ENCODE data around the gene EN2. TPM values are rescaled to one million over a fixed set of nuclear protein-coding genes. Genes with fewer than 3 reads are reported as not detected.

EN2 gene
- total RNA-seq, 1 donor: not detected

DNA sequence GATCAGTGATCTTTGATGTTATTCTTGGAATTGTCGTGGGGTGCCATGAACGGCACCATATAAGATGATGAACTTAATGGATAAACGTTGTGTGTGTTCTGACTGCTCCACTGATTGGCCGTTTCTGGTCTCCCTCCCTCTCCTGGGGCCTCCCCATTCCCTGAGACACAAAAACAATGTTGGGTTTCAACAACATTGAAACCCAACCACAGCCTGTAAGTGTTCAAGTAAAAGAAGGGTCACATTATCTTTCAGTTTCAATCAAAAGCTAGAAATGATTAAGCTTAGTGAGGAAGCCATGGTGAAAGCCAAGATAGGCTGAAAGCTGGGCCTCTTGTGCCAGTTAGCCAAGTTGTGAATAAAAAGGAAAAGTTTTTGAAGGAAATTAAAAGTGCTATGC is 19.5 kb downstream of the EN2 start:
- peaks cover 67% of the 10 kb centered on the region for H3K27me3 ChIP-seq (ENCODE audit: insufficient read depth, low read length)
- H3K9me3 ChIP-seq (ENCODE audit: low read depth, low read length): no peaks in the 10 kb centered on the region

DNA sequence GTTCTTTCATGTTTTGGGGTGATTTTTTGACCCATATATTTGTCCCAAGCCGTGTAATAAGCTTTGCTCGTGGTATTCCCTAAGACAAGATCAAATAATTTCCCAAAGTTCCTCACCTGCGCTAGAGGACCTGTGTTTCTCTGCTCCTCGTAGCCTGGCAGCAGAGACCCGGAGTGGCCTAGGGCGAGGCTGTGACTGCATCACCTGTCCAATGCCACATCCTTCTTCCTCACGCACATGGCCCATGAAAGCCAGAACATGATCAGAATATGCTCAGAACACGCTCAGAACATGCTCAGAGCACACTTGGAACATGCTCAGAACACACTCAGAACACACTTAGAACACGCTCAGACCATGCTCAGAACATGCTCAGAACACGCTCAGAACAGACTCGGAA is 23.8 kb downstream of the EN2 start:
- Histone ChIP-seq H3K27me3 (ENCODE audit: insufficient read depth, low read length) (peaks cover 38% of the 10 kb centered on the region), H3K4me1 (ENCODE audit: insufficient read depth, low read length) (no peaks in the 10 kb centered on the region), H3K9me3 (ENCODE audit: low read depth, low read length) (no peaks in the 10 kb centered on the region), H3K4me3 (ENCODE audit: low read length) (no peak overlapping the region)

More for the DNA sequence above, 19.5 kb downstream of the EN2 start:
- Histone ChIP-seq H3K4me3 (ENCODE audit: low read length) (no peak overlapping the region), H3K4me1 (ENCODE audit: insufficient read depth, low read length) (no peaks in the 10 kb centered on the region)

DNA sequence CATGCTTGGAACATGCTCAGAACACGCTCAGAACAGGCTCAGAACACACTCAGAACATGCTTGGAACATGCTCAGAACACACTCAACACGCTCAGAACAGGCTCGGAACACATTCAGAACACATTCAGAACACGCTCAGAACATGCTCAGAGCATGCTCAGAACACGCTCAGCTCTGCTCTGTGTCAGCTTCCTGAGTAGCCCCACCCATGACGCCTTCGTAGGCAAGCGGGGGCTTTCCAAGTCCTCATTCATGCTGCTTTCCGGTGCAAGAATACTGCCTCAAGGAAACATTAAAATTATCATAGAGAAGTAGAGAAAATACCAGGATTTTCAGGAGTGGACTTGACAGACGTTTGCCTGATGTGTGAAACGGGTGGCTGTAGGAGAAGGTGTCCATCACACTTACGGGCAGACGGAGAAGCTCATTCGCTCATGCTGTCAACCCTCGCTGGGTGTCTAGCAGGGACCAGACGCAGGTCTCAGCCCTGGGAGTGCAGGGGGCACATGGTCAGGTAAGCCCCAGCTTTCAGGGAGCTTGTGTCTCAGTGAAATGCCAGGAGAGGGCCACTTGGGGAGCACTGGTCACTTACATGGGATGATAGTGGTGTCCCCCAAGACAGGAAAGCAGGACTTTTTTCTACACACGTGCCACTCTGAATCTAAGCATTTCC is 24.7 kb downstream of the EN2 start:
- no peaks in the 10 kb centered on the region for H3K4me1 ChIP-seq (ENCODE audit: insufficient read depth, low read length)
- H3K4me3 ChIP-seq (ENCODE audit: low read length): no peak overlapping the region
- H3K27me3 ChIP-seq (ENCODE audit: insufficient read depth, low read length): peaks cover 35% of the 10 kb centered on the region
- no peaks in the 10 kb centered on the region for H3K9me3 ChIP-seq (ENCODE audit: low read depth, low read length)

DNA sequence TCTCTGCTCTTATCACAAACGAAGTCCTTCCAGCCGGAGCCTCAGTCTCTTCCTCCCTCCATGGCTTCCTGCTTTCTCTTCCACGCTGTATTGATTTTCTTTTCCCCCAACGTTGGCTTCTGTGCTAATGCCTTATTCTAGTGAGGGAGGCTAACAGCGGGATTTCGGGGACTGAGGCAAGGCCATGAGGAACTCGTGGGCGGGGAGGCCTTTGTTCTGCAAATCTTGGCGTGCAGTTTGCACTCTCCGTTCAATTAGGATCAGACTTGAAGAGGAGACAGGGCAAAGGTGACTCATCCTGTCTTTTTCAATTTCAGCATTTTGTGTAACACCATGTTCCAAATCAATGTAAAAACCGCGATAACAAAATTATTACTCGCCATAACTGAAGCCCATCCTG is 25.3 kb downstream of the EN2 start:
- Histone ChIP-seq H3K9me3 (ENCODE audit: low read depth, low read length) (no peaks in the 10 kb centered on the region), H3K4me3 (ENCODE audit: low read length) (no peak overlapping the region), H3K4me1 (ENCODE audit: insufficient read depth, low read length) (no peaks in the 10 kb centered on the region), H3K27me3 (ENCODE audit: insufficient read depth, low read length) (peaks cover 30% of the 10 kb centered on the region)

DNA sequence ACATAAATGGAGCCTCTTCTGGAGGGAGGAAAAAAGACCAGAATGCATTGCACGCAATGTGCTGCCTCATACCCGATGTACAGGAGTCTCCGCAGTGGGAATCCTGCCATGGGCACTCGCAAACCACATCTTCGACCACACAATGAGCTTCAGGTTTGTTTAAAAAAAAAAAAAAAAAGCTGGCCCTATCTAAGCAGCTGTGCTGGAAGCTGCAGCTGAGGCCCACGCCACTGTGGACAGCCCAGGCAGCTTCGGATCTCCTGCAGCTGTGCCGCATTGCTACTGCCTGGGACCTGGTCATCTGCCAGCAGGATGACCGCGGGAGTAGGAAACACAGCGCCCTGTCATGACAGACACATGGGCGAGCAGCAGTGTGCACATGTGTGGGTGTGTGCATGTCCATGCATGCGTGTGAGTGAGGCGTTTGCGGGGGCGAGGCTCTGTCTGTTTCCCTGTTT is 26.0 kb downstream of the EN2 start:
- Histone ChIP-seq H3K4me1 (ENCODE audit: insufficient read depth, low read length) (no peaks in the 10 kb centered on the region), H3K9me3 (ENCODE audit: low read depth, low read length) (no peaks in the 10 kb centered on the region), H3K4me3 (ENCODE audit: low read length) (no peak overlapping the region), H3K27me3 (ENCODE audit: insufficient read depth, low read length) (peaks cover 23% of the 10 kb centered on the region)

DNA sequence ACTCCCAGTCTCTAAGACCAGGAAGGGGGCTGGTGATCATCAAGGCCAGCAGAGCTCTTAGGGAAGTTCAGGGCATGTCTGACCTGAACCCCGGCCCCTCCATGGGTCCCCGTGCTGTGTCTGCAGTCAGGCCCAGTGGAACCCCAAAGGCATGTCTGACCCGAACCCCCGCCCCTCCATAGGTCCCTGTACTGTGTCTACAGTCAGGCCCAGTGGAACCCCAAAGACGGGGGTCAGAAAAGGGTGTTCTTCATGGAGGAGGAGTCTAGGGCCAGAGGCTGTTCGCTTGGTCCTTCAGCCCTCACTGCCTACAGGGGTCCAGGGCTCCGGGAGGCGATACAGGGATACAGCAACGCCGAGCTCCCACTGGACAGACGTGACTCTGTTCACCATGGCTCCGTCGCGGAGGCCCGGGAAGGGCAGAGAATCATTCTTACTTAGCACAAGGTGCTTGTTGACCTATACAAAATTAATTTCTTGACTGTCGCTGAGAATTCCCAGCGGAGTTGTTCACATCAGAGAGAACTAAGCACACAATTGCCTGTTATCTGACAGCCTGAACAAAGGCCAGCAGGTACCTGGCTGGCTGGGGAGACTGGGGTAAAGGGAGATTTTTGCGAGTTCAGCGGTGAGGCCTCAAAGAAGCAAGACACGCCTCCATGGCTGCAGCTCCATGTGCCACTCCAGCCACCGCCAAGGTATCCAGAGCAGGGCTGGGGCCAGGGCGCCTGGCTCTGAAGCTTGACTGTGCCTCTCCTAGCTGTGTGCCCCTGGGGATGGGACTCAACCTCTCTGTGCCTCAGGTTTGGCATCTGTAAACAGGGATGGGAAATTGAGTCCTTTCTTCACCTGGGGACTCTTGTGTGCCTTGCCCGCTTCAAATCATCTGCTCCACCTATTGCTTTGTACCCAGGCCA is 26.8 kb downstream of the EN2 start:
- no peak overlapping the region for H3K4me3 ChIP-seq (ENCODE audit: low read length)

DNA sequence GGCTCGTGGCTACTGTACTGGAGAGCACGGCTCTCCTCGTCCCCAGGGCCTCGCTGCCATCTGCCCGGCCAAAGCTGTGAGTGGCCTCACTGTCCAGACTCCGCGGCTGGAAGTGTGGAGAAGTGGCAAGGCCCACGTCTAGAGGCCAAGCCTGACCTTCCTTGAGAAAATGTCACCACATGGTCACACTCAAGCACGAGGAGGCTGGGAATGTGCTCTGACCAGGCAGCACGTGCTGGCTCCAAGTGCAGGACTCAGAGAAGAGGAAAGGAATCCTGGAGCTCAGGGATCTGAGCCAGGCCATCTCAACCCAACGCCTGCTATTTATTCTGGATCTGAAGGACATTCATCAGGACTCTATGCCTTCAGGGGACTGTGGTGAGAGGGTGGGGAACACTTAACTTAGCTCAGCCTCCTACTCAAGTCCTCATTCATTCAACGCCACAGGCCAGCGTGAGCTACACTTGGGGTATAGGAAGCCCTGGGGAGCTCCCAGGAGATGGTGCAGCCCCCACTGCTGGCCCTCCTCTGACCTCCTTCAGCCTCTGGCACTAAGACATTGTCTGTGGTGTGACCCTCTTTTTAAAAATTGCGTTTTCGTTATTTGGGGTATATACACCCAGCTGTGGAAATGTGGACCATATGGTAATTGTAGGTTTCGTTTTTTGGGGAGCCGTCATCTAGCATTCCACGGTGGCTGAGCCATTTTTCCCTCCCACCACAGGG is 29.0 kb downstream of the EN2 start:
- Histone ChIP-seq H3K9me3 (ENCODE audit: low read depth, low read length) (no peaks in the 10 kb centered on the region), H3K4me3 (ENCODE audit: low read length) (no peak overlapping the region), H3K4me1 (ENCODE audit: insufficient read depth, low read length) (peaks cover 20% of the 10 kb centered on the region), H3K27me3 (ENCODE audit: insufficient read depth, low read length) (peaks cover 19% of the 10 kb centered on the region)

More for the DNA sequence above, 26.8 kb downstream of the EN2 start:
- no peaks in the 10 kb centered on the region for H3K9me3 ChIP-seq (ENCODE audit: low read depth, low read length)
- peaks cover 21% of the 10 kb centered on the region for H3K27me3 ChIP-seq (ENCODE audit: insufficient read depth, low read length)
- H3K4me1 ChIP-seq (ENCODE audit: insufficient read depth, low read length): no peaks in the 10 kb centered on the region

DNA sequence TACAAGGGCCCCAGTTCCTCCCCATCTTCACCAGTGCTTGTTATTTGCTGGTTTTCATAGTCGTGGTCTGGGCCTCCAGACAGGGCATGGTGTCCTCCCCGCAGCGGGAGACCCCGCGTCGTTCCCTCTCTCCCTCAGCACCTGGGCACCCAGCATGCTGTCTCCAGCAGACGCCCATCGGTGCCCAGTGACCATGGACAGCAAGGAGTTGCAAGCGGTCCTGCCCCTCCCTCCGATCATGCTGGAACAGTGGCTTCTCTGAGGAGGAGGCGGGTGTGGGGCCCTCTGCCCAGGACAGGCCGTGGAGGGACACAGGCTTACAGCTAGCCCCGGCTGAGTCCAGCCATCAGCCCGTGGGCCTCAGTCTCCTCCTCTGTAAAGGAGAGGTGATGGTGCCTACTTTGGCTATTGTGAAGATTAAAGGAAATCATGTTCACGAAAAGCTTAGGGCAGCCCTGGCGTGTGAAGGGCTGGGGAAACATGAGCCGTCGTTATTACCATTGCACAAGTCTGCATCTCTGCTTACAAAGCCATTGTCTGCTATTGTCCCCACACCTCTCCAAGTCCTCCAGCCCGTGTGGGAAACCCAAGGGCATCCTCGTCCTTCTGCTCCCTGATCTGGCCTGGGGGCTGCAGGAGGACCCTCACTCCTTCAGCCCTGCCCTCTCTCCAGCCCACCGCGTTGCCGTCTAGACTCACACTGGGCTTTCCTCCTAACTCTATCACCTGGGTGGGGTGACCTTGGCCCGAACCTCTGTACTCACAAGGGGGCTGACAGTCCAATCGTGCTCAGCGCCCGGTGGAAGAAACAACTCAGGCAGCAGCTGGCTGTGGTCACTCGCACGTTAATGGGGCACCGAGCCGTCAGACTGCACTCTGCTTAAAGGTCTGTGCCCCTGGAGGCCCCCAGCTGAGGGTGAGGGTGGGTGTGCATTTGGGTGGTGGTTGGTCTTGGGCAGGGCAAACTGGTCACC is 29.9 kb downstream of the EN2 start:
- Histone ChIP-seq H3K27me3 (ENCODE audit: insufficient read depth, low read length) (peaks cover 18% of the 10 kb centered on the region), H3K4me3 (ENCODE audit: low read length) (no peak overlapping the region), H3K4me1 (ENCODE audit: insufficient read depth, low read length) (peaks cover 20% of the 10 kb centered on the region), H3K9me3 (ENCODE audit: low read depth, low read length) (no peaks in the 10 kb centered on the region)

DNA sequence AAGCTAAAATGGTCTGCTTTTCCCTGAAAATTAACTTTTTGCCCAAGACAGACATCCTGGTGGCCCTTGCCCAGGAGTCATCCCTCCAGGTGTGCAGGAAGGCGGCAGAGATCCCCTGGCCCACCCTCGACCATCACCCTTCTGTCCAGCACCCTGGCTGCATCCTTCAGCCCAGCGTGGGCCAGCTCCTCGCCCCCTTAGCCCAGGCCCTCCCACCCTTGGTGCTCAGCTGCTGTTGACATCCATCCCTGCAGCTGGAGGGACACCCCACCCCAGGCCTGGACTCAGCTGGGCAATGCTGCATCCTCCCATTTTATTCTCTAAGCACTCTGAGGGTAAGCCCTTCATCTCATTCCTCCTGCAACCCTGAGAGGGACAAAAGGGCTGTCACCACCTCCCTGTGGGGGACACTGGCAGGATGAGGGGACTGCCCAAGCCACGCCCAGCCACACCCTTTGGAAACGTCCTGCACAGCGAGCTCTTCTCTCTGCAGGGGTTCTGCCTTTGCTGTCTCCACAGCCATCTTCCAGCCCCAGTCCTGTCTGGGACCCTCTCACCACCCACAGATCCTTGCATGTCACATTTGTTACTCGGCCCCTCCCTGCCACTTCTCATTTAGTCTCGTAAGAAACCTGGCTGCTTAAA is 30.7 kb downstream of the EN2 start:
- Histone ChIP-seq H3K9me3 (ENCODE audit: low read depth, low read length) (no peaks in the 10 kb centered on the region), H3K27me3 (ENCODE audit: insufficient read depth, low read length) (peaks cover 16% of the 10 kb centered on the region), H3K4me1 (ENCODE audit: insufficient read depth, low read length) (peaks cover 20% of the 10 kb centered on the region), H3K4me3 (ENCODE audit: low read length) (no peak overlapping the region)

DNA sequence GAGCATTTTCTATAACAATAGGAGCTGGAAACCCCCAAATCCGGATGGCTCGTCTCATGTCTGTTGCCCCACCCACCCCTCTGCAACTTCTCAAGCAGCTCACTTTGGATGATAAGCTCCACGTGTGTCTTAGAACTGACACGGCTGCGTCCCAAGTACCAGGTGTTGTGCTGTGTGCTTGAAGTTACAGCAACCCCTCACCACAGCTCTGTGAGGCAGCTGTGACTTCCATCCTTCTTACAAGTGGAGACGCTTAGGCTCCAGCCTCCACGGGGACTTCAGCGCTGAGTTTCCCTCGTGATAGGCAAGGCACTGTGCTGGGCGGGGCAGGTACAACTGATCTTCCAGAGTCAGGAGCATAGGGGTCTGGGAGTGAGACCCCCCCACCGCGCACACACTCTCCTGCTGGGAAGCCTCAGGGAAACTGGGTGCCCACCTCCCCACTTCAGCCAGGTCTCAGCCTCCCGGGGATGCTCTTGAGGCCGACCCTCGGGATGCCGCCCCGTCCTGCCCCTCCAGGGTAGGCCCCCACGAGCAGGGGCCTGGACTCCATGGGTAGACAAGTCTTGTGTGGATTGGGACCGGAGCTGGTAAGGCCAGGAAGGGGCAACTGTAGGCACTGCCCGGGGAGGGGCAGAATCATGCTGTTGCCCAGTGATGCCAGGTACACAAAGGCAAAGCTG is 31.4 kb downstream of the EN2 start:
- peaks cover 15% of the 10 kb centered on the region for H3K27me3 ChIP-seq (ENCODE audit: insufficient read depth, low read length)
- no peak overlapping the region for H3K4me3 ChIP-seq (ENCODE audit: low read length)
- H3K4me1 ChIP-seq (ENCODE audit: insufficient read depth, low read length): peaks cover 20% of the 10 kb centered on the region
- no peaks in the 10 kb centered on the region for H3K9me3 ChIP-seq (ENCODE audit: low read depth, low read length)

DNA sequence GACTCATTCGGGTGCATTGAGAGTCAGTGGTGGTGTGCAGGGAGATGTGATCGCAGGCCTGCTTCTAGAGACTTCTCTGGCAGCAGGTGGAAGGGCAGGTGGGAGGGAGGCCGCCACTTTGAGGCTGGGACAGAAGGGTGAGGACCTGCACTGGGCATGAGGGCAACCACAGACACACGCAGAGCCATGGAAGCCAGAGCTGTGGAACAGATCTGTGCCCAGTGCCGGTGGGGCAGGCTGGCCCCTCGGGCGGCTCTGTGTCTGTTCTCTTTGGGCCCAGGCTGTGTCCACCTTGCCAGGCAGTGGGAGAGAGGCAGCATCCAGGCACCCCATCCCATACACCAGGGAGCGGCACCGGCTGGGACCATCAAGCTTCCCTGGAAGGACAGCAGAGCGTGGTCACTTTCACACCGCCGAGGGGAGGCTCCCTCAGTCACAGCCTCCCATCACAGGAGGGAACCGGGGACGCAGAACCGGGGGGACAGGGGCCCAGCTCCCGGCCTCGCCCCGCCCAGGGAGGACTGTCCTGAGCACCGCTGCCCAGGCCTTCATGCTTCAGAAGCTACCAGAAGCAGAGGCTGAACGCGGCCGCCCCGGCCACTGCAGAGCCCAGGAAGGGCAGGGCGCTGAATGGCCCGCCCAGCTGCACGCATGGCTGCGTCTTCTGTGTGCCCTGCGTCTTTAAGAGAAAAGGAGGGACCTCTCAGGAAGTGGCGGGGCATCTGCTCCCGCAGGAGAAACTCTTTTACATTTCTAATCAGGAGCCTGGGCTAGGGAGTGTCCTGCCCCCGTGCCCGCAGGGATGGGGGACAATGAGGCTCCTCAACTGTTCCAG is 32.1 kb downstream of the EN2 start:
- Histone ChIP-seq H3K27me3 (ENCODE audit: insufficient read depth, low read length) (peaks cover 15% of the 10 kb centered on the region), H3K4me3 (ENCODE audit: low read length) (peak overlapping the region; percentile 41), H3K4me1 (ENCODE audit: insufficient read depth, low read length) (peaks cover 20% of the 10 kb centered on the region), H3K9me3 (ENCODE audit: low read depth, low read length) (no peaks in the 10 kb centered on the region)

DNA sequence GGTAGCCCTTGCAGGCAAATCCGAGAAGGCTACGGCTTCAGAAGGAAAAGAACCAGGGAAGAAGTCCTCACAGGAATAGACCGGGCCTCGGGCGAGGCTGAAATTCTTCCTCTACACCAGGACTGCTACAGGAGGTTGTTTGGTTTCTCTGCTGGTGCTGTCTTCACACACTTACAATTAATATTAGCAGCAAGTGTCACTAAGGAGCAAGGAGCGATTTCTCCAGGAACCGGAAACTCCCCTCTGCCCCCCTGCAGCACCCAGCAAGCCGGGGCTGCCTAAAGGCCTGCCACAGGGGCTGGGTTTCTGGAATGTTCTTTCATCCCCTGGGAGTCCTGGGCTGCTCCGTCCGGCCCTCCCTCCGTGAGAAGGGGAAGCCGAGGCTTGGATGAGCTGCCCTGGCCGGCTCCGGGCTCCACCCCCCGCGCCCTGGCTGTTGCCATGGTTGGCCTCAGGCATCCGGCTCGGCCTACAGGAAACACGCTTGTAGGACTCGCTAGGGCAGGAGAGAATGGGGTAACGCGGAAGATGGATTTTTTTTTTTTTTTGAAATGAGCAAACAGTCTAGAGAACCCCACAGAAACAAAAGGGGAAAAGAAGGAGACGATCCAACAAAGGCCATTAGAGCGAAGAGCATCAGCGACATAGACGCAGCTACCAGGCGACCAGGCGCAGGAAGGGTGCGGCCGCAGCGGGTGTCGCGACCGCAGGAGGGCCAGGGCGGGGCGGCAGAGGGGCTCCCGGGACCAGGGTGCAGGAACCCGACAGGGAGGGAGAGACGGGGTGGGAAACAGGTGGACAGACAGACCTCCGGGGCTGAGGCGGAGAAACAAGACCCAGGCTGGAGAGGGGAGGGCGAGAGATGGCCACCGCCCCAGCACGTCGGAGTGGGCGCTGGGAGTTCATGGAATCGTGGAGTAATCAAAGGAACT is 33.0 kb downstream of the EN2 start:
- peaks cover 15% of the 10 kb centered on the region for H3K27me3 ChIP-seq (ENCODE audit: insufficient read depth, low read length)
- H3K9me3 ChIP-seq (ENCODE audit: low read depth, low read length): no peaks in the 10 kb centered on the region
- H3K4me3 ChIP-seq (ENCODE audit: low read length): peak overlapping the region; percentile 41
- peaks cover 20% of the 10 kb centered on the region for H3K4me1 ChIP-seq (ENCODE audit: insufficient read depth, low read length)
